GM12878 (cell line): Measurements from ENCODE around the gene MAP4K5. TPM values are rescaled to one million over a fixed set of nuclear protein-coding genes. Genes with fewer than 3 reads are reported as not detected.

Experiments
- ATAC-seq: fragments of 200-7000 bp; cut with Tn5 transposase; 3 replicates; pipeline ENCODE4 v1.9.1; 2020; ENCODE audit warnings: mild to moderate bottlenecking, moderate library complexity
- BruUV-seq: library from RNA; stranded (reverse); fragments of 400-500 nt; replicated peaks from 2 replicates; lab custom pipeline; 2021; lab: Mats Ljungman, UMichigan
- CTCF ChIA-PET: fragments of 300-600 bp; sonication (Branson Sonifier 250); formaldehyde crosslinking; extraction: SDS; loops from one replicate; lab custom pipeline; 2021; ENCODE audit warnings: inconsistent platforms; lab: Yijun Ruan, JAX
- POLR2A ChIA-PET: fragments of 350-600 bp; formaldehyde crosslinking; extraction: SDS; loops from one replicate; lab custom pipeline; 2021; ENCODE audit warnings: inconsistent platforms; lab: Charles Lee
- RAD21 ChIA-PET: fragments of 300-600 bp; sonication (Branson Sonifier 250); formaldehyde crosslinking; loops from one replicate; lab custom pipeline; 2023; ENCODE audit warnings: antibody characterized with exemption; ENCODE audit not compliant: unreplicated experiment; lab: Charles Lee
- SMC1A ChIA-PET: fragments of 300-600 bp; sonication (Branson Sonifier 250); formaldehyde crosslinking; loops from one replicate; lab custom pipeline; 2023; ENCODE audit not compliant: unreplicated experiment, uncharacterized antibody; lab: Charles Lee
- DNase-seq: peaks from one replicate; pipeline ENCODE4 v3.0.0-alpha.2; 2011; ENCODE audit warnings: low read depth, low spot score
- FAIRE-seq: peaks from 3 replicates; lab custom pipeline; 2011; peaks lifted over from hg19 to GRCh38; lab: Jason Lieb, UNC
- H2AFZ ChIP-seq: 2 replicates; pipeline ENCODE4 v1.6.0; 2011; ENCODE audit warnings: low read depth, low read length, control low read depth; ENCODE audit not compliant: control insufficient read depth
- H3K27ac ChIP-seq: 2 replicates; pipeline ENCODE4 v1.5.1; 2011; ENCODE audit warnings: control low read depth; ENCODE audit not compliant: control insufficient read depth, insufficient read depth
- H3K27me3 ChIP-seq, 2 experiments: replicated peaks in 1 of 2; 2 replicates each; pipeline versions ENCODE4 v1.6.0 to v1.6.1; 2011; ENCODE audit warnings: low read length in 1 of 2; ENCODE audit not compliant: control insufficient read depth in 2 of 2, insufficient read depth in 2 of 2
- H3K36me3 ChIP-seq, 2 experiments: 2 replicates each; pipeline ENCODE4 v1.5.1; 2011; ENCODE audit warnings: low read length in 1 of 2; ENCODE audit not compliant: control insufficient read depth in 2 of 2, insufficient read depth in 2 of 2
- H3K4me1 ChIP-seq: 2 replicates; pipeline ENCODE4 v1.6.1; 2011; ENCODE audit warnings: mild to moderate bottlenecking, low read length, moderate library complexity, mixed read lengths; ENCODE audit not compliant: control insufficient read depth, insufficient read depth
- H3K4me2 ChIP-seq: 2 replicates; pipeline ENCODE4 v1.6.0; 2011; ENCODE audit warnings: control low read depth; ENCODE audit not compliant: control insufficient read depth, insufficient read depth
- H3K4me3 ChIP-seq: fragments of 200-600 bp; sonication (generic); 2 replicates; pipeline ENCODE4 v1.5.1; 2016
- H3K79me2 ChIP-seq: 2 replicates; pipeline ENCODE4 v1.6.0; 2011; ENCODE audit warnings: low read length; ENCODE audit not compliant: control insufficient read depth, insufficient read depth
- H3K9ac ChIP-seq: 2 replicates; pipeline ENCODE4 v1.8.0; 2011; ENCODE audit warnings: low read length, control low read depth, mixed read lengths; ENCODE audit not compliant: control insufficient read depth, insufficient read depth
- H3K9me3 ChIP-seq: replicated peaks from 3 replicates; pipeline ENCODE4 v1.5.1; 2011; ENCODE audit warnings: mild to moderate bottlenecking, low read length; ENCODE audit not compliant: control insufficient read depth, insufficient read depth
- H4K20me1 ChIP-seq: 2 replicates; pipeline ENCODE4 v1.6.0; 2011; ENCODE audit not compliant: control insufficient read depth, insufficient read depth
- BRCA1 ChIP-seq: IDR thresholded peaks from 2 replicates; pipeline ENCODE4 v1.6.1; 2011; ENCODE audit warnings: low read depth, low read length, improper control_type of control experiment
- EED ChIP-seq: sonication (generic); IDR thresholded peaks from 2 replicates; pipeline ENCODE4 v1.6.1; 2016; ENCODE audit warnings: antibody characterized with exemption, low read depth
- EGR1 ChIP-seq, 2 experiments: IDR thresholded peaks; 1 replicate in 1 of 2; 2 replicates in 1 of 2; pipeline ENCODE4 v1.6.1; 2011 to 2012; ENCODE audit warnings: low read depth in 2 of 2, low read length in 2 of 2, borderline replicate concordance in 1 of 2, mild to moderate bottlenecking in 1 of 2, moderate library complexity in 1 of 2
- EP300 ChIP-seq, 2 experiments: fragments of 150-350 bp in 1 of 2; IDR thresholded peaks; 2 replicates each; pipeline ENCODE4 v1.6.1; 2011 to 2012; ENCODE audit warnings: low read depth in 2 of 2, low read length in 2 of 2, borderline replicate concordance in 1 of 2, improper control_type of control experiment in 1 of 2, inconsistent platforms in 1 of 2; ENCODE audit not compliant: control insufficient read depth in 1 of 2
- ETV6 ChIP-seq, 2 experiments: fragments of 450-650 bp in 1 of 2; IDR thresholded peaks in 1 of 2; conservative IDR thresholded peaks in 1 of 2; 2 replicates each; pipeline ENCODE4 v1.6.1; 2014; ENCODE audit warnings: antibody characterized with exemption in 1 of 2, borderline replicate concordance in 1 of 2, low read depth in 1 of 2, mild to moderate bottlenecking in 1 of 2, moderate library complexity in 1 of 2
- IKZF1 ChIP-seq: fragments of 450-650 bp; conservative IDR thresholded peaks from 2 replicates; pipeline ENCODE4 v1.6.1; 2017; ENCODE audit warnings: antibody characterized with exemption, mild to moderate bottlenecking
- IKZF2 ChIP-seq, 2 experiments: fragments of 450-650 bp; IDR thresholded peaks; 2 replicates each; pipeline ENCODE4 v1.6.1; 2017; ENCODE audit warnings: mild to moderate bottlenecking in 2 of 2, moderate library complexity in 2 of 2
- KDM1A ChIP-seq: fragments of 200-600 bp; sonication (generic); IDR thresholded peaks from 2 replicates; pipeline ENCODE4 v1.6.1; 2016; ENCODE audit warnings: borderline replicate concordance
- LARP7 ChIP-seq: fragments of 450-650 bp; IDR thresholded peaks from 2 replicates; pipeline ENCODE4 v1.6.1; 2017; ENCODE audit warnings: mild to moderate bottlenecking
- MEF2B ChIP-seq: fragments of 450-650 bp; IDR thresholded peaks from 2 replicates; pipeline ENCODE4 v1.6.1; 2018; ENCODE audit warnings: mild to moderate bottlenecking, moderate library complexity; ENCODE audit not compliant: partially characterized antibody, poor library complexity, severe bottlenecking
- MYC ChIP-seq: IDR thresholded peaks from 2 replicates; pipeline ENCODE4 v1.6.1; 2011; ENCODE audit warnings: mild to moderate bottlenecking, low read length, moderate library complexity, inconsistent platforms; ENCODE audit not compliant: insufficient read depth, insufficient replicate concordance, insufficient read length, severe bottlenecking
- NFIC ChIP-seq: IDR thresholded peaks from 2 replicates; pipeline ENCODE4 v1.6.1; 2012; ENCODE audit warnings: low read depth, mild to moderate bottlenecking, inconsistent platforms, low read length, moderate library complexity
- RB1 ChIP-seq: fragments of 450-650 bp; formaldehyde crosslinking; IDR thresholded peaks from 2 replicates; pipeline ENCODE4 v1.6.1; 2017; ENCODE audit warnings: mild to moderate bottlenecking, borderline replicate concordance
- RELB ChIP-seq: fragments of 450-650 bp; IDR thresholded peaks from 2 replicates; pipeline ENCODE4 v1.6.1; 2017; ENCODE audit warnings: low read depth, mild to moderate bottlenecking, moderate library complexity
- YBX1 ChIP-seq: fragments of 450-650 bp; IDR thresholded peaks from 2 replicates; pipeline ENCODE4 v1.6.1; 2016; ENCODE audit warnings: antibody characterized with exemption
- ZNF687 ChIP-seq: fragments of 450-650 bp; IDR thresholded peaks from 2 replicates; pipeline ENCODE4 v1.6.1; 2017; ENCODE audit warnings: mild to moderate bottlenecking, moderate library complexity
- WGBS: methylation state at CpG from one replicate; pipeline ENCODE4 v1.1.6; 2016; ENCODE audit warnings: low lambda C conversion rate; ENCODE audit not compliant: insufficient replicate concordance, insufficient coverage; ENCODE audit errors: missing lambda C conversion rate; 5-methylcytosine and 5-hydroxymethylcytosine counted together
- in situ Hi-C: fragments of 300-500 bp; cut with MboI; formaldehyde crosslinking; loops from 9 replicates; pipeline ENCODE4 v1.14.3; 2018; ENCODE audit warnings: mixed read lengths
- intact Hi-C: fragments of 100-400 bp; cut with micrococcal nuclease; formaldehyde crosslinking; loops from one replicate; pipeline ENCODE4 v1.14.2; 2022; ENCODE audit not compliant: unreplicated experiment
- polyA plus RNA-seq, 11 experiments: library from polyadenylated mRNA; depleted of rRNA in 4 of 11; unstranded in 6 of 11; stranded (reverse) in 5 of 11; fragments of >200 nt; fragmentation: Nextera tagmentation in 4 of 11; fragmentation: Illumina TruSeq in 1 of 11; extraction: Ambion mirVana in 4 of 11; extraction: Trizol in 1 of 11; gene quantifications; 1 replicate in 1 of 11; 2 replicates in 10 of 11; pipeline versions ENCODE4 v1.2.1 to v1.2.3, GENCODE V29; 2011 to 2016; ENCODE audit warnings: inconsistent platforms in 2 of 11, missing spikeins in 2 of 11, low read depth in 1 of 11
- total RNA-seq, 4 experiments: library from RNA; depleted of rRNA in 3 of 4; stranded (reverse); fragments of >200 nt in 3 of 4; fragmentation: Illumina TruSeq in 1 of 4; extraction: Trizol in 1 of 4; gene quantifications; 2 replicates each; pipeline versions ENCODE4 v1.2.1 to v1.2.3, GENCODE V29; 2013 to 2021

MAP4K5 gene
- total and polyA plus RNA-seq, 10 of the 15 experiments (the other 5 are each of a cell fraction or from before 2014, with no cell fraction given), result 9.1 to 41.3 (median 30.1) TPM

GRCh38 chr14:50396631-50397389, 135.6 kb downstream of the MAP4K5 start, which contains the start of gene CDKL1:
CDKL1 (minus strand) TSS chr14:50396881; CDS start chr14:50395868, 1,013 bp downstream.
- Histone ChIP-seq H3K36me3 (no peaks in the 10 kb centered on the region), H3K9ac (peak within 1 kb of the TSS; percentile 74), H4K20me1 (no peaks in the 10 kb centered on the region), H3K9me3 (no peaks in the 10 kb centered on the region), H3K4me1 (peaks cover 7% of the 10 kb centered on the region), H3K27me3 (no peaks in the 10 kb centered on the region), H3K27ac (peak within 1 kb of the TSS; percentile 59), H3K4me2 (peak within 1 kb of the TSS; percentile 95), H3K79me2 (no peaks in the 10 kb centered on the region), H3K4me3 (peak within 1 kb of the TSS; percentile 66), H2AFZ (peak within 1 kb of the TSS; percentile 95)
- peak; percentile 83 for ATAC-seq
- POLR2A ChIA-PET, result interaction anchor here (0.5 to 1.2 kb wide), 5 partner anchors 11 to 1081 kb away, joined by 3 to 7 read pairs (median 4); no protein-coding TSS in a partner anchor
- 2% methylated on average over 67 of the region's 77 CpGs for WGBS
- BruUV-seq, result no TSS peak
- no peak for DNase-seq
- intact Hi-C loops (loop anchor here (1.0 to 2.0 kb wide), 2 partner anchors 55 to 76 kb away; no protein-coding TSS in a partner anchor), in situ Hi-C loops (no loop called here)
- SMC1A ChIA-PET, result interaction anchor here (0.6 to 4.0 kb wide), 8 partner anchors 28 to 122 kb away, joined by 3 to 17 read pairs (median 4); no protein-coding TSS in a partner anchor
- CTCF ChIA-PET, result interaction anchor here (0.6 to 2.1 kb wide), 8 partner anchors 13 to 545 kb away, joined by 3 to 9 read pairs (median 4); partner anchors contain the start of gene NEMF
- FAIRE-seq, result no peak
- RAD21 ChIA-PET, result interaction anchor here (0.9 to 2.5 kb wide), 4 partner anchors 34 to 137 kb away, joined by 3 to 11 read pairs (median 6); no protein-coding TSS in a partner anchor
- no peak; the same call in 1 of the 2 replicates for TF ChIP-seq NFIC
- peak; percentile 40; the same call in 1 of the 2 replicates for TF ChIP-seq RB1
- TF ChIP-seq ETV6 (conservative IDR thresholded peaks at IDR 0.05 in 1 of 2, IDR thresholded peaks at IDR 0.05 in 1 of 2; ENCODE audit: borderline replicate concordance in 1 of 2, low read depth in 1 of 2), result no peak
- no peak for TF ChIP-seq BRCA1
- peak; percentile 90 for TF ChIP-seq LARP7
- no peak for TF ChIP-seq KDM1A
- peak; percentile 89 for TF ChIP-seq MYC
- TF ChIP-seq RELB, result no peak
- peak in 1 of 2 experiments; percentile 59; a peak in 1 of 3 replicates for TF ChIP-seq EGR1 (IDR thresholded peaks at IDR 0.05; ENCODE audit: borderline replicate concordance in 1 of 2, low read depth in 2 of 2, low read length in 2 of 2)
- TF ChIP-seq ZNF687, result peak; percentile 84
- TF ChIP-seq IKZF1, result peak; percentile 92
- no peak for TF ChIP-seq YBX1
- TF ChIP-seq MEF2B, result no peak
- no peak for TF ChIP-seq EP300 (IDR thresholded peaks at IDR 0.05; ENCODE audit: borderline replicate concordance in 1 of 2, control insufficient read depth in 1 of 2, low read depth in 2 of 2, low read length in 2 of 2)
- TF ChIP-seq IKZF2 (IDR thresholded peaks at IDR 0.05), result no peak
- 0 out of 2 replicates have a peak, but pooled peaks have one; percentile 40 for TF ChIP-seq EED
